ENCODE results near the gene PLXNB2. TPM values are rescaled to one million over a fixed set of nuclear protein-coding genes. Genes with fewer than 3 reads are reported as not detected.

PLXNB2 gene
- polyA plus RNA-seq, 1 experiment = 68.0 TPM

GRCh38 chr22:50310031-50310722 is 2.7 kb upstream of the PLXNB2 start:
- POLR2A ChIA-PET = no interaction called here
- no peak overlapping the region for H3K4me3 ChIP-seq (ENCODE audit: low read depth, low read length)
- TF ChIP-seq CTCF (IDR thresholded peaks at IDR 0.05; ENCODE audit: low read depth, low read length) = no peak
- CTCF ChIA-PET = no interaction called here
- H3K9me3 ChIP-seq (ENCODE audit: control insufficient read depth, insufficient read depth, low read length) = peaks cover 3% of the 10 kb centered on the region; the same call in 1 of the 2 replicates
- no peak for DNase-seq (ENCODE audit: low read depth, low spot score)
- H3K27me3 ChIP-seq (ENCODE audit: control insufficient read depth, insufficient read depth, low read length) = peaks cover 2% of the 10 kb centered on the region
- no peak overlapping the region for H3K27ac ChIP-seq (ENCODE audit: low read depth, low read length)

DNA sequence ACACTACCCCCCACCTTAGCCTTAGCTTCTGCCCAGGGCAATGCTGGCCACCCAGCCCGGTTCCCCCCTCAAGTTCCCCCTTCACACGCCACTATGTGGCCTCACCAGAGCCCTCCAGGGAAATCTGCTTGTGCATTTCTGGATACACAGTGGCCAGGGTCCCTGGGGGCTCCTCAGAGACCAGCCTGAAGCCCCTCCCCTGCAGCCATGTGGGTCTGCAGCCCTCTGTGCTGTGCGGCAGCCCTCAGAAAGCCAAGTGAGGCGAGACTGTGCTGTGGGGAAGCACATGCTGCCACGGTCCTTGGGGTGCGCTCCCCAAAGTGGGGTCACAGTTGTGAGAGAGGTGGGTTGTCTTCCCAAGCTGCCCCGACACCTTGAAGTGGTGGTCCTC is 2.1 kb upstream of the PLXNB2 start:
- TF ChIP-seq CTCF (IDR thresholded peaks at IDR 0.05; ENCODE audit: low read depth, low read length) = no peak
- peaks cover 3% of the 10 kb centered on the region; the same call in 1 of the 2 replicates for H3K9me3 ChIP-seq (ENCODE audit: control insufficient read depth, insufficient read depth, low read length)
- no peak overlapping the region for H3K4me3 ChIP-seq (ENCODE audit: low read depth, low read length)
- H3K27ac ChIP-seq (ENCODE audit: low read depth, low read length) = no peak overlapping the region
- no peak for DNase-seq (ENCODE audit: low read depth, low spot score)
- ChIA-PET POLR2A (no interaction called here), CTCF (no interaction called here)
- peaks cover 2% of the 10 kb centered on the region for H3K27me3 ChIP-seq (ENCODE audit: control insufficient read depth, insufficient read depth, low read length)

DNA sequence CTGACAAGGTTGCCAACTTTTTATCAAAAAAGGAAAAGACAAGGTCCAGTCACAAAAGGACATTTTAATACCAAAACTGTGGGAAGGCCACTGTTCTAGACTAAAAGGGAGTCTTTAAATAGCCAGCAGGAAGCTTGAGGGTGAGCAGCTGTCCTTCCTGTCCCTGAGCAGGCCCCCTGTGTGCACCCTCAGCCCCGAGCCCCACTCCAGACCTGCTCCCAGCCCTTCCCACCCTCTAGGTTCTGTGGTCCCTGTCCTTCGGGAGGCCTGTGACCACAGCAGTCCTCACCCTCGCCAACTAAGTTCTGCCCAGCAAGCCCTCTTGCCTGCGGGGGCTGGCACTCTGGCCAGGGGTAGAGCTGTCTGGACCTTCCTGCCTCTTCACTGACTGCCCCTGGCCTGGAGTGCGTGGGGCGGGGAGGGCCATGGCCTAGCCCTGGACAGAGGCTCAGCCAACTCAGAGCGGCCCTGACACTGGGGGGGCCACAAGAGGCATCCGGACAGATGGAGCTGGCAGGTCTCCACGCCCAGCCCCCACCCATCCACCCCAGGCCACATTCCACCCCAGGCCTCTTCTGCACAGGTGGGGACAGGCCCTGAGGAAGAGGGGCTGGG is 1.6 kb upstream of the PLXNB2 start:
- H3K9me3 ChIP-seq (ENCODE audit: control insufficient read depth, insufficient read depth, low read length) = peaks cover 3% of the 10 kb centered on the region; the same call in 1 of the 2 replicates
- TF ChIP-seq CTCF (IDR thresholded peaks at IDR 0.05; ENCODE audit: low read depth, low read length) = no peak
- H3K27ac ChIP-seq (ENCODE audit: low read depth, low read length) = peak overlapping the region; percentile 61
- no peak overlapping the region for H3K4me3 ChIP-seq (ENCODE audit: low read depth, low read length)
- ChIA-PET CTCF (no interaction called here), POLR2A (no interaction called here)
- peaks cover 2% of the 10 kb centered on the region for H3K27me3 ChIP-seq (ENCODE audit: control insufficient read depth, insufficient read depth, low read length)
- DNase-seq (ENCODE audit: low read depth, low spot score) = no peak

GRCh38 chr22:50308597-50308935 is 1.1 kb upstream of the PLXNB2 start:
- no peak for DNase-seq (ENCODE audit: low read depth, low spot score)
- ChIA-PET CTCF (no interaction called here), POLR2A (no interaction called here)
- peaks cover 2% of the 10 kb centered on the region for H3K27me3 ChIP-seq (ENCODE audit: control insufficient read depth, insufficient read depth, low read length)
- TF ChIP-seq CTCF (IDR thresholded peaks at IDR 0.05; ENCODE audit: low read depth, low read length) = no peak
- peak overlapping the region; percentile 61 for H3K27ac ChIP-seq (ENCODE audit: low read depth, low read length)
- H3K9me3 ChIP-seq (ENCODE audit: control insufficient read depth, insufficient read depth, low read length) = peaks cover 3% of the 10 kb centered on the region; the same call in 1 of the 2 replicates
- no peak overlapping the region for H3K4me3 ChIP-seq (ENCODE audit: low read depth, low read length)

DNA sequence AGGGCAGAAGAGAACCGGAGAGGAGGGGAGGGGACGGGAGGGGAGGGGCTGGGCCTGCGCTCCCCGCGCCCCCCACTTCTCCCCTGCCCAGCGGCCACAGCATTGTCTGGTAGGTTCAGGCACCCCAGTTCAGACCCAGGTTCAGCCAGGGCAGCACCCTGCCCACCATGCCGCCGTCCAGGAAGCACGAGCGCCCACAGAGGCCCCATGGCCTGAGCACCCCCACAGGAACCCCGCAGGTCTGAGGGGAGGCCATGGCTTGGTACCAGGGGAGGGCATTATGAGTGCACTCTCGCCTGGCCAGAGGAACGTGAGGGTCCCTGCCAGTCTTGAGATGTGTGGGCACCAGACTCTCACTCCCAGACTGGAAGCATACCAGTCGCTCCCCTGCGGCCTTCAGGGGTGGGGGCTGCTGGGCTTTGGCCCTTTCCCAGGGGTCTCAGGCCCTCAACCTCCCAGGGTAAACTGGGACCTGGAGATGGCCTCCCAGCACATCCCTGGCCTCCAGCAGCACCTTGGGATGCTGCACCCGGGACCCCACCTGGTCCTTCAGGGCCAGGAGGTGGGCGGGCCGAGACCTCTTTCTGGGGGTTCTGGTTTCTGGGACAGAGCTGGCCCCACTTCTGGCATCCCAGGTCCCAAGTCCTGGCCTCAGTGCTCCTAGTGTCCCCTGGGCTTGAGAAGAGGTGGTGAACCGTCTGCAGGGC is 597 bp upstream of the PLXNB2 start:
- Histone ChIP-seq H3K9me3 (ENCODE audit: control insufficient read depth, insufficient read depth, low read length) (peaks cover 3% of the 10 kb centered on the region; the same call in 1 of the 2 replicates), H3K27ac (ENCODE audit: low read depth, low read length) (peak overlapping the region; percentile 61), H3K4me3 (ENCODE audit: low read depth, low read length) (no peak overlapping the region), H3K27me3 (ENCODE audit: control insufficient read depth, insufficient read depth, low read length) (peaks cover 2% of the 10 kb centered on the region)
- ChIA-PET POLR2A (no interaction called here), CTCF (no interaction called here)
- no peak for TF ChIP-seq CTCF (IDR thresholded peaks at IDR 0.05; ENCODE audit: low read depth, low read length)
- no peak for DNase-seq (ENCODE audit: low read depth, low spot score)

Measured in AG04450 (cell line).